Lung (tissue), 12 donors: ENCODE data around the gene TIPRL. TPM values are rescaled to one million over a fixed set of nuclear protein-coding genes. Genes with fewer than 3 reads are reported as not detected.
A peak's percentile ranks its signal among the peaks of the same experiment; 100 is the strongest.

Experiments
- ATAC-seq: fragments of 200-7000 bp; cut with Tn5 transposase; one replicate; pipeline ENCODE4 v1.9.1; 2020; ENCODE audit warnings: moderate number of reproducible peaks; ENCODE audit not compliant: insufficient read depth, low FRiP score
- DNase-seq, 3 donors: peaks; one replicate each; pipeline ENCODE4 v3.0.0-alpha.2; 2013 to 2017
- H3K27ac ChIP-seq, 2 donors: one replicate each; pipeline ENCODE4 v1.5.1; 2013; ENCODE audit warnings: mild to moderate bottlenecking in 2 of 2, moderate library complexity in 2 of 2, control low read depth in 1 of 2, inconsistent platforms in 1 of 2, low read depth in 1 of 2, low read length in 1 of 2
- H3K27me3 ChIP-seq, 3 donors: one replicate each; pipeline ENCODE4 v1.5.1; 2013; ENCODE audit warnings: low read length in 2 of 3; ENCODE audit not compliant: control insufficient read depth in 3 of 3, insufficient read depth in 3 of 3
- H3K36me3 ChIP-seq, 4 donors: one replicate each; pipeline ENCODE4 v1.5.1; 2013; ENCODE audit warnings: low read length in 4 of 4, mild to moderate bottlenecking in 1 of 4, moderate library complexity in 1 of 4; ENCODE audit not compliant: control insufficient read depth in 4 of 4, insufficient read depth in 4 of 4
- H3K4me1 ChIP-seq, 5 donors: one replicate each; pipeline ENCODE4 v1.5.1; 2013; ENCODE audit warnings: low read length in 5 of 5, mild to moderate bottlenecking in 2 of 5, moderate library complexity in 1 of 5; ENCODE audit not compliant: control insufficient read depth in 5 of 5, insufficient read depth in 5 of 5
- H3K4me3 ChIP-seq: one replicate; pipeline ENCODE4 v1.5.1; 2013; ENCODE audit warnings: mild to moderate bottlenecking, control low read depth, moderate library complexity
- H3K9ac ChIP-seq, 2 donors: one replicate each; pipeline ENCODE4 v1.5.1; 2013; ENCODE audit warnings: low read length in 2 of 2, control low read depth in 1 of 2; ENCODE audit not compliant: insufficient read depth in 1 of 2
- H3K9me3 ChIP-seq, 4 donors: one replicate each; pipeline ENCODE4 v1.5.1; 2013; ENCODE audit warnings: low read length in 3 of 4, mild to moderate bottlenecking in 1 of 4, moderate library complexity in 1 of 4; ENCODE audit not compliant: control insufficient read depth in 4 of 4, insufficient read depth in 3 of 4
- CTCF ChIP-seq: IDR thresholded peaks from 2 replicates; pipeline ENCODE4 v1.5.1; 2012; ENCODE audit warnings: mild to moderate bottlenecking; ENCODE audit errors: control extremely low read depth, extremely low read depth
- WGBS, 2 donors: extraction: QIAGEN DNeasy Blood & Tissue Kit; methylation state at CpG; one replicate each; pipeline ENCODE4 v1.1.7; 2013; 5-methylcytosine and 5-hydroxymethylcytosine counted together
- polyA plus RNA-seq, 2 donors: library from polyadenylated mRNA; stranded (reverse); fragments of 200-250 nt; gene quantifications; one replicate each; pipeline ENCODE4 v1.2.1, GENCODE V29; 2013
- total RNA-seq, 2 donors: library from RNA; depleted of rRNA in 1 of 2; stranded (reverse); fragments of >200 nt in 1 of 2; gene quantifications; one replicate each; pipeline ENCODE4 v1.2.1, GENCODE V29; 2014 to 2021
- donor health status: control.
- donor health status: control.
- donor health status: Bipolar disorder and iron deficiency.
- donor health status: healthy.
- donor health status: DM: yes; HTN: yes; CAD: no.

The TIPRL gene
- total and polyA plus RNA-seq, 4 donors: 14.2 to 38.4 (median 21.8) TPM

GRCh38 chr1:168159251-168159650 is 19.5 kb upstream of the TIPRL start:
- H3K9me3 ChIP-seq: peaks cover 0 to 11% (median 4%) of the 10 kb centered on the region in 4 donors
- peaks cover 0 to 5% (median 0%) of the 10 kb centered on the region in 5 donors for H3K4me1 ChIP-seq
- no peaks in the 10 kb centered on the region for H3K27me3 ChIP-seq
- DNase-seq (no peak), ATAC-seq (no peak)
- WGBS, 2 donors: 66 to 76% methylated on average over 1 of the region's 1 CpG
- H3K9ac ChIP-seq: no peak overlapping the region
- TF ChIP-seq CTCF: no peak
- no peaks in the 10 kb centered on the region for H3K36me3 ChIP-seq
- H3K4me3 ChIP-seq: no peak overlapping the region
- no peak overlapping the region for H3K27ac ChIP-seq

- H3K9ac ChIP-seq: no peak overlapping the region
Observed at GRCh38 chr1:168159979-168160378, 18.8 kb upstream of the TIPRL start.

GRCh38 chr1:168161459-168161858 is 17.3 kb upstream of the TIPRL start:
- 61 to 73% methylated on average over 2 of the region's 2 CpGs for WGBS, 2 donors
- H3K9ac ChIP-seq: no peak overlapping the region

More at GRCh38 chr1:168159979-168160378, 18.8 kb upstream of the TIPRL start:
- DNase-seq: no peak
- Histone ChIP-seq H3K36me3 (no peaks in the 10 kb centered on the region), H3K4me3 (no peak overlapping the region), H3K4me1 (peaks cover 0 to 5% (median 0%) of the 10 kb centered on the region in 5 donors), H3K27me3 (no peaks in the 10 kb centered on the region), H3K27ac (no peak overlapping the region), H3K9me3 (peaks cover 0 to 11% (median 4%) of the 10 kb centered on the region in 4 donors)
- 100% methylated on average over 1 of the region's 1 CpG for WGBS, 2 donors
- no peak for TF ChIP-seq CTCF
- ATAC-seq: no peak

More at GRCh38 chr1:168161459-168161858, 17.3 kb upstream of the TIPRL start:
- H3K36me3 ChIP-seq: no peaks in the 10 kb centered on the region
- H3K4me1 ChIP-seq: peaks cover 0 to 5% (median 0%) of the 10 kb centered on the region in 5 donors
- H3K27ac ChIP-seq: no peak overlapping the region
- DNase-seq (peak; percentile 58 to 71 (median 62)), ATAC-seq (no peak)
- H3K27me3 ChIP-seq: no peaks in the 10 kb centered on the region
- H3K9me3 ChIP-seq: peaks cover 0 to 11% (median 4%) of the 10 kb centered on the region in 4 donors
- no peak overlapping the region for H3K4me3 ChIP-seq
- TF ChIP-seq CTCF: no peak
